Measurements from ENCODE around the gene FXYD5. TPM values are rescaled to one million over a fixed set of nuclear protein-coding genes. Genes with fewer than 3 reads are reported as not detected.

The FXYD5 gene
- total RNA-seq, 1 experiment from 2014 or later: 181 TPM

DNA sequence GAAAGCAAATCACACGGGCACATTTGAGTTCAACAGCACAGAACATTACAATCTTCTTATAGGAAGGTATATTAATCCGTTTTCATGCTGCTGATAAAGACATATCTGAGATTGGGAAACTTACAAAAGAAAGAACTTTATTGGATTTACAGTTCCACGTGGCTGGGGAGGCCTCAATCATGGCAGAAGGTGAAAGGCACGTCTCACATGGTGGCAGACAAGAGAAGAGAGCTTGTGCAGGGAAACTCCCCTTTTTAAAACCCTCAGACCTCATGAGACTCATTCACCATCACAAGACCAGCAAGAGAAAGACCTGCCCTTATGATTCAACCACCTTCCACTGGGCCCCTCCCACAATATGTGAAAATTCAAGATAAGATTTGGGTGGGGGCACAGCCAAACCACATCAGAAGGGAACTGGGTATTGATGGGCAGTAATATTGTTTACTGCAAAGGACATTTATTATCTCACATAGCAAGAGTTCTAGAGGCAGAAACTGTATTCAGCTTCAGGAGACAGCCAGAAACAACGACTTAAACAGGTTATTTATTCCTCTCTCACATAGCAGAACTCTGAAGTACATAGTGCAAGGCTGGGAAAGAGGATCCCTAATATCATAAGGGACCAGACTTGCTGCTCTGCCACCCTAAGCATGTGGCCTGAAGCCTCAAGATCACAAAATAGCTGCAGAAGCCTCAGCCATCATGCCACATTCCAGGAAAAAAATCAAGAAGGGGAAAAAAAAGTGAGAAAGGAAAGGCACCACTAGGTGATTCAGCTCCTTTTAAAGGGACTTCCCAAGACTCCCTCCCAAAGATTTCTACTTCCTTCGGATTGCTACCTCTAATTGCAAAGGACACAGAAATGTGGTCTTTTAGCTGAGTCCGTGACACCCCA is 23.1 kb downstream of the FXYD5 start:
- intact Hi-C loops (cut with micrococcal nuclease; ENCODE audit: unreplicated experiment): no loop called here
- POLR2A ChIA-PET (ENCODE audit: unreplicated experiment): no interaction called here
- no TSS peak for BruUV-seq (replicated peaks)

DNA sequence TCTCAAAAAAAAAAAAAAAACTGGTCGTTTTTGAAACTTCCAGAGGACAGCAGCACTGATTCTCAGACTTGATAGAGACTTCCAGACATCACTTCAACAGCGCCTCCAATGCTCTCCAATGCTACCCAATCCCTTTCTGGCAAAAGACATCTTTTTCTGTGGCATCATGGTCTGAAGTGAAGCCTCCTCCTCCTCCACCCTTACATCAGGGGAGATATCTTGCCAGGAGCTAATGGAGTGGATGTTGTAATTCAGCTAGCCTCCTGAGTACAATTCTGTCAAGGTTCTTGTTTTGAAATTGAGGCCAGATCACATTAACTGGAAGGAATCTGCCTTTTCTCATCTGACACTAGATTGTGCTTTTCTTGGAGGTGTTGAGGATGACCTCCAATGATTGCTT is 24.2 kb downstream of the FXYD5 start:
- no peak for DNase-seq
- H3K4me3 ChIP-seq: no peak overlapping the region
- no peaks in the 10 kb centered on the region for H4K20me1 ChIP-seq (ENCODE audit: insufficient read depth)
- H3K79me2 ChIP-seq (ENCODE audit: low read depth): no peaks in the 10 kb centered on the region
- peaks cover 25% of the 10 kb centered on the region for H3K4me1 ChIP-seq (replicated peaks; ENCODE audit: insufficient read depth)
- no TSS peak for BruUV-seq (replicated peaks)
- POLR2A ChIA-PET (ENCODE audit: unreplicated experiment): interaction anchor here (0.6 kb wide), 1 partner anchor 15 kb away, joined by 3 read pairs; no protein-coding TSS in a partner anchor
- no peak overlapping the region for H3K27ac ChIP-seq
- no peaks in the 10 kb centered on the region for H3K36me3 ChIP-seq (ENCODE audit: low read depth)
- CTCF ChIA-PET: no interaction called here
- TF ChIP-seq, protein P1, sequence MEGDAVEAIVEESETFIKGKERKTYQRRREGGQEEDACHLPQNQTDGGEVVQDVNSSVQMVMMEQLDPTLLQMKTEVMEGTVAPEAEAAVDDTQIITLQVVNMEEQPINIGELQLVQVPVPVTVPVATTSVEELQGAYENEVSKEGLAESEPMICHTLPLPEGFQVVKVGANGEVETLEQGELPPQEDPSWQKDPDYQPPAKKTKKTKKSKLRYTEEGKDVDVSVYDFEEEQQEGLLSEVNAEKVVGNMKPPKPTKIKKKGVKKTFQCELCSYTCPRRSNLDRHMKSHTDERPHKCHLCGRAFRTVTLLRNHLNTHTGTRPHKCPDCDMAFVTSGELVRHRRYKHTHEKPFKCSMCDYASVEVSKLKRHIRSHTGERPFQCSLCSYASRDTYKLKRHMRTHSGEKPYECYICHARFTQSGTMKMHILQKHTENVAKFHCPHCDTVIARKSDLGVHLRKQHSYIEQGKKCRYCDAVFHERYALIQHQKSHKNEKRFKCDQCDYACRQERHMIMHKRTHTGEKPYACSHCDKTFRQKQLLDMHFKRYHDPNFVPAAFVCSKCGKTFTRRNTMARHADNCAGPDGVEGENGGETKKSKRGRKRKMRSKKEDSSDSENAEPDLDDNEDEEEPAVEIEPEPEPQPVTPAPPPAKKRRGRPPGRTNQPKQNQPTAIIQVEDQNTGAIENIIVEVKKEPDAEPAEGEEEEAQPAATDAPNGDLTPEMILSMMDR (conservative IDR thresholded peaks at IDR 0.05): no peak
- TF ChIP-seq EZH2 (IDR thresholded peaks at IDR 0.05; ENCODE audit: low read depth): no peak
- H3K9me2 ChIP-seq (ENCODE audit: insufficient read depth): no peaks in the 10 kb centered on the region
- peaks cover 25% of the 10 kb centered on the region for H3F3A ChIP-seq (ENCODE audit: insufficient read depth, low read depth)
- intact Hi-C loops (cut with micrococcal nuclease; ENCODE audit: unreplicated experiment): no loop called here
- no peak overlapping the region for H3K4me2 ChIP-seq
- no peaks in the 10 kb centered on the region for H3K9me3 ChIP-seq (ENCODE audit: insufficient read depth, low read depth)
- H3K27me3 ChIP-seq (ENCODE audit: insufficient read depth, low read depth): no peaks in the 10 kb centered on the region
- H2AFZ ChIP-seq: no peak overlapping the region

More for the DNA sequence above, 23.1 kb downstream of the FXYD5 start:
- CTCF ChIA-PET: interaction anchor here (0.7 kb wide), 1 partner anchor 24 kb away, joined by 3 read pairs; no protein-coding TSS in a partner anchor
- Histone ChIP-seq H3K27me3 (ENCODE audit: insufficient read depth, low read depth) (no peaks in the 10 kb centered on the region), H2AFZ (no peak overlapping the region), H3K36me3 (ENCODE audit: low read depth) (no peaks in the 10 kb centered on the region), H3K27ac (no peak overlapping the region), H3K4me2 (no peak overlapping the region), H3K79me2 (ENCODE audit: low read depth) (no peaks in the 10 kb centered on the region), H3K4me1 (replicated peaks; ENCODE audit: insufficient read depth) (peaks cover 25% of the 10 kb centered on the region), H3K9me2 (ENCODE audit: insufficient read depth) (no peaks in the 10 kb centered on the region), H3K9me3 (ENCODE audit: insufficient read depth, low read depth) (no peaks in the 10 kb centered on the region), H3F3A (ENCODE audit: insufficient read depth, low read depth) (peaks cover 34% of the 10 kb centered on the region), H4K20me1 (ENCODE audit: insufficient read depth) (no peaks in the 10 kb centered on the region), H3K4me3 (no peak overlapping the region)
- no peak for DNase-seq
- TF ChIP-seq, protein P1 (conservative IDR thresholded peaks at IDR 0.05): no peak
- no peak for TF ChIP-seq EZH2 (IDR thresholded peaks at IDR 0.05; ENCODE audit: low read depth)

DNA sequence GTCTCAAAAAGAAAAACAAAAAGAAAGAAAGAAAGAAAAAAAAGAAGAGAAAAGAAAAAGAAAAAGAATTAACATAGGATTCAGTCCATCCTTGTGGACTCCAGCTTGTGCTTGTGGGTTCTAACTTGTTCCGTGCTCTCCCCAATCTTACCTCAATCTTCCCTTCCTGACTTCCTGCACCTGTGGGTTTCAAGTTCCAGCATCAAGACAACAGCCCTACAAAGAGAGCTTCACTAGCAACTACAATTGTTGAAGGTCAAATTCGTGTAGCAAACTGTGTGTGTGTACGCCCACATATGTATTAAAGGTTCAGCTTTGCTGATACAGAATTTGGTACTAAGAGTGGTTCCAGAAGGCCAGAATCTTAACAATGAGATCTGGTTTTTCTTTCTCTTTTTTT is 25.3 kb downstream of the FXYD5 start:
- Histone ChIP-seq H3K9me2 (ENCODE audit: insufficient read depth) (no peaks in the 10 kb centered on the region), H3K27me3 (ENCODE audit: insufficient read depth, low read depth) (no peaks in the 10 kb centered on the region), H3K79me2 (ENCODE audit: low read depth) (no peaks in the 10 kb centered on the region), H3K27ac (no peak overlapping the region), H4K20me1 (ENCODE audit: insufficient read depth) (no peaks in the 10 kb centered on the region), H2AFZ (no peak overlapping the region), H3K4me2 (no peak overlapping the region), H3K9me3 (ENCODE audit: insufficient read depth, low read depth) (no peaks in the 10 kb centered on the region; the same call in 1 of the 2 replicates), H3K36me3 (ENCODE audit: low read depth) (no peaks in the 10 kb centered on the region), H3K4me1 (replicated peaks; ENCODE audit: insufficient read depth) (peaks cover 22% of the 10 kb centered on the region), H3K4me3 (no peak overlapping the region), H3F3A (ENCODE audit: insufficient read depth, low read depth) (peaks cover 14% of the 10 kb centered on the region; the same call in 1 of the 2 replicates)
- intact Hi-C loops (cut with micrococcal nuclease; ENCODE audit: unreplicated experiment): no loop called here
- no TSS peak for BruUV-seq (replicated peaks)
- POLR2A ChIA-PET (ENCODE audit: unreplicated experiment): interaction anchor here (0.6 kb wide), 1 partner anchor 12 kb away, joined by 4 read pairs; no protein-coding TSS in a partner anchor
- TF ChIP-seq EZH2 (IDR thresholded peaks at IDR 0.05; ENCODE audit: low read depth): no peak
- TF ChIP-seq, protein P1 (conservative IDR thresholded peaks at IDR 0.05): no peak
- CTCF ChIA-PET: no interaction called here
- no peak for DNase-seq

Data from PC-9 (cell line).